NCI-H2029 treated with DMSO at 0.1 percent for 48 hours (cell line): ENCODE data around the gene YLPM1.

Source experiments
- DNase-seq: peaks from one replicate; lab custom pipeline; 2025; lab: John Stamatoyannopoulos, UW

The YLPM1 gene

DNA sequence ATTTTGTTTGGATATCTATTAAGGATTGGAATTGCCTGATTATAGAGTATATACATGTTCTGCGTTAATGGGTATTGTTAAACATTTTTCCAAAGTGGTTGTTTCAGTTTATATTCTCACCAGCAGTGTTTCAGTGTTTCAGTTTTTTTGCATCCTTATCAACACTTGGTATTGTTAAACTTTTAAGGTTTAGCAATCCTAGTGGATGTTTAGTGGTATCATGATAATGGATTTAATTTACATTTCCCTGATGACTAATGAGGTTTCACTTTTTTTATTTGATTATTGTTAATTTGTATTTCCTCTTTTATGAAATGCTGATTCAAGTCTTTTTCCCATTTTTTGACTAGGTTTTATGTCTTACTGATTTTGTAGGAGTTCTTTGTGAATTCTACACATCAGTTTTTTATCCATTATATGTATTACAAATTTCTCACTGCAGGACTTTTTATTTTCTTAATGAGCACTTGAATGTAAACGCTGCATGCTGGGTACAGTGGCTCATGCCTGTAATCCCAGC is 23.7 kb downstream of the YLPM1 start:
- DNase-seq = no peak

DNA sequence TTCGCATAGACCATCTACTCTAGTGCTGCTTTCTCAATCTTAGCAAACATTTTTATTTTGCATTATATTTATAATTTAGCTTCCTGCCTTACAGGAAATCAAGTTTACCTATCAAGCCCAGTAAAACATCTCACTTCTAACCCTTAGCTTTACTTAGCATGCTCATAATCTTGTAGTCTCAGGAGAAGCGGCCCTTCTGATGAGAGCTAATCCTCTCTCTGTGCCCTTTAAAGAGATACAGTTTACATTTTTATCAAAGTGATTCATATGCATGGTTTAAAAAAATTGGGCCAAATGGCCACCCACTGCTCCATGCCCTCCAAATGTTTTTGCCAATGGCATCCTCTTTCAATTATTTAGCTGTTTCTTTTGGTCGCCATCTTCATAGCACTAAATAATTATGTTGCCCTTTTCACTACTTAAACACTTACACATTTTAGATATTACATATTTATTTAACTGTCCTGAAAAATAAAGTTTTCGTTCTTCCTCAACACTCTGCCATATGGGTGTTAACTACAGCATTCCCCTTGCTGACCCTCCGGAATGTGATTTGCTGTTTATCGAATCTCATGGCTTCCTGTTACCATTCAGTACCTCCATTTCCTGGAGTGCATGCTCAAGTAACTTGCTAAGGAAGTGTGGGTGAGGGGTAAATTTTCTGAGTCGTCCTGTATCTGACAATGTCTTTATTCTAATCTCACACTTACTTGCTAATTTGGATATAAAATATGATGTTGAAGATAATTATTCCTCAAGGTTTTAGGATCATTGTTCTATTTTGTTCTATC is 29.3 kb downstream of the YLPM1 start:
- DNase-seq = no peak

DNA sequence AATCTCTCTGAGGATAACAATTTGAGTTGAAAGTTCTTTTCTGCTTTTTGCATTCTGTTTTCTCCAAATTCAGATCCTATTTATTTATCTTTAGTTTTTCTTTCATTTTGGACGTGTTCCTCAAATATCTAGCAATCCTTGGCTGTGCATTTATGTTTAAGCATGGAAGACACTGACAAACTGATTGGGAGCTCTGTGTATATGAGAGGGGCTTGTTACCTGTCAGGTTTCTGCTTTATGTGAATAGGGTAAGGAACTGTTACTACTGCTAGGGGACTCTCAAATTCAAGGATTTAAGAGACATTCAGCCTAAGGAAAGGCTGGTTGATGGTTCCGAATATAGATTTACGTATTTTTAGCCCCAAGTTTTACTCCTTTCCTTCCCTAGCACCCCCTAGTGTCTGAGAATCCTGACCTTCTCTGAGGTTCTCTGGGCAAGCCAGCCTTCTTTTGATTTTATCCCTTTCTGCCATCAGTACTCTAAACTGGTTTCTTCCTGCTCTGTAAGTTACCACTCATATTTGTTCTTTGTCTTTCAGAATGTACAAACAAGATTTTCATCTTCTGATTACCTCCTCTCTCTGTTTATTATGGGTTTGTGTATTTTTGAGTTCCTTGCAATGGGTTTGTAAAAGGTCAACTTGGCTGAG is 30.5 kb downstream of the YLPM1 start:
- no peak for DNase-seq

DNA sequence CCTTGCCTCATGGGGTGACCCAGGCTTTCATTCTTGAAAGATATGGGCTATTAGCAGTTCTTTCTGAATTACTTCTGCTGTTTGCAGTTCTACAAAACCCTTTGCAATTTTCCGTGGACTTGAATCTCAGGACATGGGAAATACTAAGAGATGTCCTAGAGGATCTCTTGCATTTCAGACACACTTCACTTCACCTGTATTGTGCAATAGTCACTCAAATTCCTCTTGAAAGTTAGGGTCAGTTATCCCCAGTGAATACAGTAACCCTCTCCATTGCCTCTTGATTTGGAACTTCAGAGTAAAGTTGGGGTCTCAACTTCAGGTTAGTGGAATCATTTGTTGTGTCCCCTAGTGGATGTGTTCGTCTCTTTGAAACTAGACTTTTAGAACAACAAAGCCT is 31.8 kb downstream of the YLPM1 start:
- DNase-seq = no peak

DNA sequence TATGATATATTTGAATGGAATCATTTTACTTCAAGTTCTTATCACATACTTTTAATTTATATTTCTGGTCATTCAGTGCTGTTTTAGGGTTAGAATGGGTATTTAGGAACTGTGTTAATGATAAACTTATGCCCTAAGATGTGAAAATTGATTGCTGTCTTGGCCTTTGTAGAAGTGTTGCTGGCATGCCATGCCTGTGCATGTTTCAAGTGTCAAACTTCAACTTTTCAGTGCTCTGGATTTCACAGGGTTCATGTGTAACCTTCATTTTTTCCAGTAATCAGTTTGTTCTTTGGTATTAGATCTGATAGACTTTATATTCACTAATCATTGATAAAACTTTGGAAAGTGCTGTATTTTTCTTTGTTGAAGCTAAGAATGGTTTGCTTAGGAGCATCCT is 36.6 kb downstream of the YLPM1 start:
- DNase-seq = no peak

DNA sequence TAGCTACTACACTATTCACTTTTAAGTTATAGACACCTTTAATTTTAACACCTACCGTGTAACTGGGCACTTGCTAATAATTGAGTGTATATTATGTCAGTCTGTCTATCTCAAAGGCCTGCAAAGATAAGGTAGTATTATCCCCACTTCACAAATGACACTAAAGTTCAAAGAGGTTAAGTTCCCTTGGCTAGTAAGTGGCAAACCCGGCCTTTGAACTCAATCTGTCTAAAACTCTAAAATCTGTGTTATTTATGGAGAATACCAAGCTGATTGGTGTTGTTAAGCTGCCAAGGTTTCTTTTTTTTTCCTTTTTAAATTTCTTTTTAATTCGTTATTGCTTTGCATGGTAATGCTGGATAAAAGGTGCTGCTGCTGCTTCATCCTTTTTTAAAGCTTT is 37.7 kb downstream of the YLPM1 start:
- DNase-seq = no peak

DNA sequence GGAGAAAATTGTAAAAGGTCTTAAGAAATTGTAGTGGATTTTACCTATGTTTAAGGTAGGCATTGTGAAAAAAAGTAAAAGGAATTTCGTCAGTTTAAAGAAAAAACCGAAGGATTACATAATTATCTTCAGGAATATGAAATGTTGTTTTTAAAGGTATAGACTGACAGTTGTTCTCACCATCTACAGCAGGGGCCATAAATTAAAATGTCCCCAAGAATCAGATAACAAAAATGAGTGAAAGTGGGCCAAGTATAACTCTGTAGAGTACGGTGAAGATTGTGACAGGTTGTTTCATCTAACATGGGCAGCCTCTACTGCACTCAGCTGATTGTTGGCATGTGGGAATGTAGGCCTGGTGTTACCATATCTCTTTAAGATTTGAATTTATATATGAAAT is 38.3 kb downstream of the YLPM1 start:
- DNase-seq = no peak

DNA sequence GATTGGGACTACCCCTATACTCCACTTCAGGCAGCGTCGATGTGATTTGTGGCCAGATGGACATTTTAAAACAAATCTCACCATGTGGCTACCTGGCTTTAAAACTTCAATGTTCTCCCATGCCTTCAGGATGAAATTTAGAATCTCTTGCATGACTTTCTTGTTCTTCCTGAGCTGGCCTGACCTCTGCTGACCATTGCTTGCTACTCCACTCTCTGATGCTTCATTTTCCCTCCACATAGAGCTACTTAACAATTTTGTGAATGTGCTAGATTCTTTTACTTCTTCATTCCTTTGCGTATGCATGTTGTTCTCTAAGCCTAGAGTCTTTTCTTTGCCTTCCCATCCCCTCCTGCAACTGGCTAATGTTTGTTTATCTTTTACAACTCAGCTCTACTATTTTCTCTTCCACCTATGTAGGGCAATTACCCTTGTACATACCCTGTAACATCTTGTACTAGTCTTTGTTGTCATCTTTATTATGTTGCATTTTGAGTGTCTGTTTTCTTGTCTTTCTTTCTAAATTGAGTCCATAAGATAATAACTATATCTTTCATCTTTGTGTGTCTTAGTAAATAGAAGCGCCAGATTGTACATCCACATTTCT is 41.2 kb downstream of the YLPM1 start:
- DNase-seq = no peak

DNA sequence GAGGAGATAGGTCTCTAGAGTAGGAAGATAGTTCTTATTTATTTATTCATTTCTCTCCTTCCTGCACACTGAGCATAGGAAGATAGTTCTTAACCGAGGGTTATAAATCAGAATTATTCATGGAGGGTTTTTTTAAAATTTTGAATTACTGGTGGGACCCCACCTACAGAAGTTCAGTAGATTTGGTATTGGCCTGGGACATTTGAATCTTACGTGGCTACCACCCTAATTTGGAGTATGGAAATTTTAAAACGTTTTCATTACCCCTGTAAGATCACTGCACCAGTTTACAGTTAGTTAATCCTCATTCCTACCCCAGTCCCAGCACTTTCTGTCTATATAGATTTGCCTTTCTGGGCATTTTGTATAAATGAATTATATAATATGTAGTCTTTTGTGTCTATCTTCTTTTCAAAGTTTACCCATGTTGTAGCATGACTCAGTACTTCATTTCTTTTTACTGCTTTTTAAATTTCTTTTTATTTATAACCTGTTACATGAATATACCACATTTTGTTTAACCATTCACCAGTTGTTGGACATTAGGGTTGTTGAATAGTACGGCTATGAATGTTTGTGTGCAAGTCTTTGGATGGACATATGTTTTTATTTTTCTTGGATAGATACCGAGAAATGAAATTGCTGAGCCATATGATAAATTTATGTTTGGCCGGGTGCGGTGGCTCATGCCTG is 44.9 kb downstream of the YLPM1 start:
- no peak for DNase-seq

DNA sequence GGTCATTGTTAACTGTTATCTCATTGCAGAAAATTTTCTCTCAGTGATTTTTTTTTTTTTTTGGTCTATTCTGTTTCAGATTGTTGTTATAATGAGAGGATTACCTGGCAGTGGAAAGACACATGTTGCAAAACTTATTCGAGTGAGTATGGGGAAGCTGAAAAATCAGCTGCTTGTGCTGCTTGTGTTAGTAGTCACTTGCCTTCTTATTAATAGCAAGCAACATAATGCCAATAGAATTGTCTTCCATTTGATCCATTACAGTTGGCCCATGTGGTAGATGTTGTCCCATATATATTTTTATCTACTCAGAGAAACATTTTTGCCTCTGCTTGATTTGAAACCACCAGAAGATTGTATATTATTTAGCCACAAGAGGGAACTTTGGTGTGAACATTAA is 53.0 kb downstream of the YLPM1 start:
- DNase-seq = no peak

DNA sequence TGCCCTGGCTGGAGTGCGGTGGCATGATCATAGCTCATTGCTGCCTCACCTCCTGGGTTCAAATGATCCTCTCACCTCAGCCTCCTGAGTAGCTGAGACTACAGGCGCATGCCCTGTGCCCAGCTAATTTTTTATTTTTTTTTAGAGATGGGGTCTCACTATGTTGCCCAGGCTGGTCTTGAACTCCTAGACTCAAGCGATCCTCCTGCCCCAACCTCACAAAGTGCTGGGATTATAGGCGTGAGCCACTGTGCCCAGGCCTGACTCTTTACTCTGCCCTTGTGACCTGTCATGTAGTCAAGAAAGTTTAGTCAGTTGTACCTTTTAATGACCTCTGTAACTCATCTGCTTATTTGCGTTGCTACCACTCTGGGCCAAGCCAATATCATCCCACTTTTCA is 57.2 kb downstream of the YLPM1 start:
- DNase-seq = no peak

DNA sequence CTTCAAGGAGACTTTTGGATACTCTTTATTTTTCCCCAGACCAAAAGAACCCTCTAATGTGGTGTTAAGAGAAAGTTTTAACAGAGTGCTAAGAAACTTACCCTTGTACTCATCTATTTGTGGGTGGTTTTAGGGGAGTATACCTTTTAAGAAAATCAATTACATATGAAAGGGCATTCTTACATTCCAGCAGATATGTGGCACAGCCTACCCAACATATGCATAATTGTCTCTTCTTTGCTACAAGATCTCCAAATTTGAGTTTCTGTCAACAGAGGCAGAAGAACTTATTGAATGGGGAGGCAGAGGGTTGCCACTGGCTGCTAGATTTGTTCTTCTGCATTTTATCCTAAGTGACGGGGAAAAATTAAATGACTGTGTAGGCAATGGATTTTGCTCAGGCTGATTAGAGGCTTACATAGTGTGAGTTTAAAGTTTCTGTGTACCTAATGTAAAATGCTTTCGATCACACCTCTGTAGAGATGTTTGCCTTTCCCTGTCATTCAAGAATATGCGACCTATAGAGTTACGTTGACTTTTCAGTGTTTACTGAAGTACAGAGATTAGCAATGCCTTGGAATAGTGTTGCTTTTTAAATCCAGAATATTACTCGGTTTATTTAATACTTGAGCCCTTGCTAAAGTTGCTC is 58.3 kb downstream of the YLPM1 start:
- no peak for DNase-seq

DNA sequence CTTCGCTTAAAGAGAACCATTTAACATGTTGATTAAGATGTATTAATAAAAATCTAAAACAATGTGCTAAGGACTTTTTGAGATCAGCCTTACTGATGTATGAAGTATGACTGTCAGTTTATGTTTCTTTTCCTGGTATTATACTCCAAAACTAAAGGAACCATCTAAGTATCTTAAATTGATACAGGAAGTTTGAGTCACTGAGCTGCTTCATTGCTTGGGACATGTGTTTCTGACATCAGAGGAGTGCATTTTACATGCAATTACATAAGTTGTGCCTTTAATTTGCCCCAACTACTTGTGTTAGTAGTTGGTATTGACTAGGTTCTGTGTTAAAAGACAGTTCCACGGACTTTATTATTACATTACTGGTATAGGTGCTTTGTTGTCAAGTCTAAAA is 61.9 kb downstream of the YLPM1 start:
- DNase-seq = no peak

DNA sequence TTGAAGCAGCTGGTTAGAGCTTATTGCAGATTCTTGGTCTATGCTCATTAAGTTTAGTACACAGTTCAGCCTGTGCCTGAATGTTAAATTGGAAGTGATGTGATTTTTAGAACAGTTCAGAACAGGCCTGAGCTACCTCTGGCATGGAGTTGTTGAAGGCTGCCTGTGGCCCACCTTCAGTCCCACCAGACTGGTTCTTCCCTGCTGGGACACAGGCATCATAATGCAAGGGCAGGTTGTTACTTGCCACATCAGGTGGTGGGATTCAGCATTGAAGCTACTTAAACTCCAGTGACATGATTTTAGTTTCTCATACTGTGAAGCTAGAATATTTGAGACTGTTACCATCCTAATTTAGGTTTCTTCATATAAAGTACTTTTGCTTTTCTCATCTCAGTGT is 63.5 kb downstream of the YLPM1 start:
- DNase-seq = no peak

DNA sequence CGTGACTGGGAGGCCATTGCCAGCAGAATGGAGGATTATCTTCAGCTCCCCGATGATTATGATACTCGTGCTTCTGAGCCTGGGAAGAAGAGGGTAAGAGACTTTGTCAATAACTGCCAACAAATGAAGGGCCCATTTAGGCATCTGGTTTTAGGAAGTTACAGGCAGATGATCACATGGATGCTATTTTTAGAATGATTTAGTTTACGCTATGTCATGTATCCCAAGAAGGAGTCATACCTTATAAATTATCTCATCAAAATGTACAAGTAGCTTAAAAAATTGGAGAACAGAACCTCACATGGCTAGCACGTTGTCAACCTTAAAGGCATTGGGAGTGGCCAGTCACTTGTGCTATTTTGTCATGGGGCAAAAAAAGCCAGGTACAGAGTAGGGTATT is 66.1 kb downstream of the YLPM1 start:
- no peak for DNase-seq

DNA sequence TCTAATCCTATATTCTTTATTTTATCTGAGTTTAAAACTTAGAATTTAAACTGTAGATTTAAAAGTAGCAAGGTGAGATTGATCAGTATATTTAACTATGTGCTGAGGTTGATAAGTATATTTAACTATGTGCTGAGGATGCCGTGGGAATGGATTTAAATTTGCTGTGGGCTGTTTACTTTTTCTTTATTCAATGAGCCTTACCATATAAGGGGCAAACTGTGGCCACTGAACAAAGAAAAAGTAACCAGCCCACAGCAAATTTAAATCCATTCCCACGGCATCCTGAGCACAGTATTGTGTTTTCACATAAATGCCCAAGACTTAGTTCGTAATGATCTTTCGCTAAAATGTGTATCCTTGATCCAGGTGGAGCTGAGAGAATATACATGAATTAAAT is 69.7 kb downstream of the YLPM1 start:
- DNase-seq = no peak

DNA sequence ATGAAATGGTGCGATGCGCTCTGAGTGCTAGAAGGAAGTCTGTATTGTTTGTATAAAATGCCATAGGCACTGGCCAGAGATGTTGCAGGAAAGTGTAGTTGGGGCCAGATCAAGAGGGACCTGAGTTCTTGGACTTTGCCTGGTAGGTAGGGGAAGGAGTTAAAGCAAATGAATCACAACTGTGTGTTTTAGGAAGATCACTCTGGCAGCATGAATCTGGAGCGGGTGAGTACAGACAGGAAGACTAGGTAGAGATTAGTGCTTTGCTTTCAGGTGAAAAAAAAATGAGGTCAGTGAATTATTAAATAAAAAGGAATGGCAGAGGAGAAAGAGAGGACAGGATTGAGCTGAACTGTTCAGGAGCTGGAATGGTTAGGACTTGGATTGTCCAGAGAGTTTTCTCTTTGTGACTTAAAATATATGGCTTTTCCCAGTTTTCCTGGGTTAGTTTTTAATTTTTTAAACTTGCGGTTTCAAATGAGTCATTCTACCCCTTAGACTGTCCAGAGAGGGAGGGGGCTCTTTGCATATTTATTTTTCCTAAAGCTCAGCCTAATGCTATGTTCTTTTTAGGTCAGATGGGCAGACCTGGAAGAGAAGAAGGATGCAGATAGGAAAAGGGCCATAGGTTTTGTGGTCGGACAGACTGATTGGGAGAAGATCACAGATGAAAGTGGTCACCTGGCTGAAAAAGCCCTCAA is 71.7 kb downstream of the YLPM1 start:
- DNase-seq = no peak

DNA sequence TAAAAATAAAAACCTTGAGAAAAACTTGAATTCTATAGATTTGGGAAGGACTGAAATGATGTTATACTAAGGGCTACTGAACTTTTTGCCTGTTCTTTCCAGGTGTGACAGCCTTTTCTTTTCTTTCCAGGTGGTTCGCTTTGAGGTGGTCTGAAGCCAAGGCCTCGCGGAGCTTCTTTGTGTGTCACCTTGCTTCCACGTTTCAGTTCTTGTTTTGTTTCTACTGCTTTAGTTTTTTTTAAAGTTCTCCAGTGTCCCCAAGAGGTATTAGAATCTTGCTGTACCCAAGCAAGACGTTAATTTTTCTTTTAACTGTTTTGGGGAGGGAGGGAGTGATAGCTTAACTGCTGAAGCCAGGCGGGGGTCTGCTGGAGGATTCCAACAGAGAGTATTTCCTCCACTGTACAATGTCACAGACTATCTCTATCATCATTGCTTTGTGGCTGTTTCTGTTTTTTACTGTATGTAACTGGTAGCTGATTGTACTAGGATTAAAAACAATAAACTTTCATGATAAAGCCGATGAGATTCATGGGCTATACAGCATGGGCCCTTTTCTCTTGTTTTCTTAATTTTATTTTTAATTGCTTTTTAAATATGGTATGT is 72.6 kb downstream of the YLPM1 start:
- DNase-seq = no peak

DNA sequence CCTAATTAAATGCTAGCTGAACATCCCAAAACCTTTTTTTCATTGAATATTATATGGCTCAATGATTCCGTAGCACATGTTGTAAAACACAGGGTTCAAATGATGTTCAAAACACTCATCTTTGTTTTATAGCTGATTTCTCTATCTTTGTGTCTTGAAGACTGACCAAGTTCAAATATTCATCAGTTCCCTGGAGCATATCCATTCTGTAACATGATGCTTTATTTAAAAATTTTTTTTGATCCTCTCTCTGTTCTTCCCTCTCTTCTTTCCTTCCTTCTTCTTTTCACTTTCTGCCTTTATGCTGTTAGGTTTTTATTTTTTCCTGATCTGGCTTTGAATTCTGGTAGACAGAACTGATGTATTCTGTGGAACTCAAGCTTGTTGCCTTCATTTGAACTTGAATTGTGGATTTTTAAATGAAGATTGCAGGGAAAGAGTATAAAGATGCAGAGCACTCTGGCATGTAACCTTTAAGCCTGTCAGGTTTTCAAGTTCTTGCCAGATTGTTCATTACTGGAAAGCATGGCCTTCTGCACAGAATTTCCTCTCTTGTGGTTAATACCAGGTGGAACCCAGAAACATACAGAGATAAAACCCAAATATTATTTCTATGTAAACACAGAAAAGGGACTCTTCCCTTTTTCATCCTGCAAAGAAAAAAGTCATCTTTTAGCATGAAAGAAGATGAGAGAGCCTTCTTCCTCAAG is 73.3 kb downstream of the YLPM1 start:
- no peak for DNase-seq

DNA sequence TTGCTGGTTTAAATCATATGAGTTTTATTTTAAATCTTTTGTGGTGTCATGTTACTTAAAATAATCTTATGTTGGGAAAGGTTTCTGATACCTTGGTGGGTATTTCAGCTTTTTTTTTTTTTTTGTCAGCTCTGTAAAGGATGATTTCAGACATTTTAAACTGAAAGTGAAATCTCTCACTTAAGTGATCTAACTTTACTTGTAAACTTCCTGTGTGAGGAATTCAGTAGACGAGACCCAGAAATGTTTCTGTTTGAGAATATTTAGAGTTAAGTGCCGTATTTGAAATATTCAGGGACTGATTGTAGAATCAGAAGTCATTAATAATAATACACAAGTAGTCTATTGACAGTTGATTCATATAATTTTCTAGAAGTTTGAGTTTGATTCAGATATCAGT is 75.0 kb downstream of the YLPM1 start:
- no peak for DNase-seq
